Measurements from ENCODE around the gene C15orf62.

Gene C15orf62, protein sequence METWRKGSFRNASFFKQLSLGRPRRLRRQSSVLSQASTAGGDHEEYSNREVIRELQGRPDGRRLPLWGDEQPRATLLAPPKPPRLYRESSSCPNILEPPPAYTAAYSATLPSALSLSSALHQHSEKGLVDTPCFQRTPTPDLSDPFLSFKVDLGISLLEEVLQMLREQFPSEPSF

DNA sequence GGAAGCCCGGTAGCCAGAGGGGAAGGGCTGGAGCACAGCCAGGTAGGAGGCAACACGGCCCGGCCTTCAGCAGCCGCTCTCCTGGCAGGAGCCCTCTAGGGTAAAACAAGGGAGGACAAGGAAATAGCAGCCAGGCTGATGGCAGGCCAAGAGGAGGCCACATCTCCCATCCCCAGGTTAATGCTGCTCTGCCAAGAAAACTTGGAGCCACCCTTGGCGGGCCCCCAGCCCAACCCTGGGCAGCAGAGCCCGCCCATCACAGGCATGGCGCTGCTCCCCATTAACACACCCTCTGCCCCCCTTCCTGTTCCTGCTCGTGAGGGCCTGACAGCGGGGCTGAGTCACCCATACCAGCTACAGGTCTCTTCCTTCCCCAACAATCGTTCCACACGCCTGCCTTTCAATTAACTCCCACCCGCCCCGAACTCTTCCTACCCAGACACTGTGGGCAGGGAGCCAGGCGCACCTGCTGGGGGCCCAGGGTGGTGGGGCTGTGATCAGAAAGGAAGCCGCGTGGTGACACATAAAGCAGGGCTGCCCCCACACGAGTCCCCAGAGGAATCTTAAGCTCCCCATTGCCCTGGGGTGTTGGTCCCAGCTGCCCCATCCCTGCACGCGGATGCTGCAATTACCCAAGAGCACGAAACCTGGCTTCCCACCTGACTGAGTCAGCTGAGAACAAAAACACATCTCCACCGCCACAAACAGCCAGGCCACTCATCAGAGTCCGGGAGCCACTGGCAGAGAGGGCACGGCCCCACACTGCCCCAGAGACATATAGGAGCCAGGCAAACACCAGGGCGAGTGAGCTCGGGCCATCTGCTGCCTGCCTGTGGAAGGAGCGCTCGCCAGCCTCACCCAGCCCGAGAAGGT lies at the start of gene C15orf62:
Gene C15orf62, plus strand, starts transcription at position 707 of the 873 bp plus-strand sequence. CDS start 516 bp downstream, outside the sequence.
- DNase-seq: no peak

DNA sequence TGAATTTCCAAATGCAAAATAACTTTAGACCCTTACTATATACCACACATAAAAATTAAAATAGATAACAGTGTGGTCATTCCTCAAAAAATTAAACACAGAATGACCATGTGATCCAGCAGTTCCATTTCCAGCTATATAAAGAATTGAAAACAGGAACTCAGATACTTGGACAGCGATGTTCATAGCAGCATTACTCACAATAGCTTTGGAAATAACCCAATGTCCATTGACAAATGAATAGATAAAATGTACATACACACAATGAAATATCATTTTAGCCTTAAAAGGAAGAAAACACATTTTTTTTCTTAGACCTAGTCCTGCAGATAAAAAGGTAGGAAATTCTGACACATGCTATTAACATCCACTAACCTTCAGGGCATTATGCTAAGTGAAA lies 48.1 kb upstream of the C15orf62 start:
- no peak for DNase-seq

DNA sequence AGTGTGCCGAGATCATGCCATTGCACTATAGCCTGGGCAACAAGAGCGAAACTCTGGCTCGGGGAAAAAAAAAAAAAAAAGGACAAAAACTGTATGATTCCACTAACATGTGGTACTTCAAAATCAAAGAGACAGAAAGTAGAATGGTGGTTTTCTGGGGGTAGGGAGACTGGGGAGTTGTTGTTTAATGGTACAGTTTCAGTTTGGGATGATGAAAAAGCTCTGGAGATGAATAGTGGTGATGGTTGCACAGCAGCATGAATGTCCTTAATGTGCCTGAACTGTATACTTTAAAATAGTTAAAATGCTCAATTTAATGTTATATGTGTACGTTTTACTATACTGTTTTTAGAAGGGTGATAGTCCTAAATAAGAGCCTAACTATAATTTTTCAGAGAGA lies 47.4 kb upstream of the C15orf62 start:
- DNase-seq: no peak

DNA sequence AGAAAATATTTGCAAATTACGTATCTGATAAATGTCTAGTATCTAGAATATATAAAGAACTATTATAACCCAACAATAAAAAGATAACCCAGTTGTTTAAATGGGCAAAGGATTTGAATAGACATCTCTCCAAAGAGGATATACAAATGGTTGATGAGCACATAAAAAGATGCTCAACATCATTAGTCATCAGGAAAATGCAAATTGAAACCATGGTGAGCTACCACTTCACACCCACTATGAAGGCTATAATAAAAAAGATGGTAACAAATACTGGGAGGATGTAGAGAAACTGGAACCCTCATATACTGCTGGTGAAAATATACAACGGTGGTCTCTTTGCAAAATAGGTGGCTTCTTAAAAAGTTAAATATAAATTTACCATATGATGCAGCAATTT lies 46.8 kb upstream of the C15orf62 start:
- no peak for DNase-seq

DNA sequence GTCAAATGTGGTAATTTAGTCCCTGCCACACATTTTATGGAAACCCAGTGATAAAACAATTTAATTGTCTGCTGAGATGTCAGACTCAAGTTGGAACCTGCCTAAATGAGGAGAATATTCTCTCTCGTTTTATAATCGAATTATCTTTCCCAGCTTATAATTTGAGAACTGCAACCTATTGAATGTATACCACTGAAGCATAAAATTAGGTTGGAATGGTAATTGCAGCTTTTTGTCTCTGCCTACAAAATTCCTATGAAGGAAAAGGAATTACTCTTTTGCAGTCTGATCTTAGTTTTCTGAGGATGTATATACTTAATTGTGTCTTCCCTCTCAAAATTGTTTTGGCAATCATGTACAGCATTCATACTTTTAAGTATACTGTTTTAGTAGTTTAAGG lies 45.9 kb upstream of the C15orf62 start:
- DNase-seq: no peak

DNA sequence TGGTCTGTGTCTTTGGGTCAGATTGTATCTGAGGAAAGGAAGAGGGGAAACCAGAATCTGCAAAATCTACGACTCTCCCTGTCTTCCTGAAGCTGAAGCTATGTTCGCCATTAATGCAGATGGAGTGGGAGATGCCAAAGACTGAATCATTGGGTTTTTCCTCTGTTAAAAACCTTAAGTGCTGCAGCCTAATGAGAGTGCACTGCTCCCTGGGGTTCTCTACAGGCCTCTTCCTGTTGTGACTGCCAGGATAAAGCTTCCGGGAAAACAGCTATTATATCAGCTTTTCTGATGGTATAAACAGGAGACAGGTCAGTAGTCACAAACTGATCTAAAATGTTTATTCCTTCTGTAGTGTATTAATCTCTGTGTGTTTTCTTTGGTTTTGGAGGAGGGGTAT lies 38.7 kb upstream of the C15orf62 start:
- DNase-seq: no peak

DNA sequence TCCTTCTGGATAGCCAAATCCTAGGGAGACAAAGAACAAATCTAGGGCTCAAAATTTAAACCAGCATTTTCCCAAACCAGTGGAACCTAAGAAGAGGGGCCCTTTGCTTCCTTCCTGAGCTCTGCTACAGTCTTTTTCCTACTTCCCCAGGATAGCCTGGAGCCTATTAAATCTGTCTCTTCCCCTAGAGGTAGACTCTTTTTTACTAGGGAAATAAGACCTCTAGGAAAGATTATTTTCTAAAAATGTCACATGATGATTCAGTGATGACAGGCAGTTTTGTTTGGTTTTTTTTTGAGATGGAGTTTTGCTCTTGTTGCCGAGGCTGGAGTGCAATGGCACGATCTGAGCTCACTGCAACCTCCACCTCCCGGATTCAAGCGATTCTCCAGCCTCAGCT lies 33.2 kb upstream of the C15orf62 start:
- DNase-seq: no peak

DNA sequence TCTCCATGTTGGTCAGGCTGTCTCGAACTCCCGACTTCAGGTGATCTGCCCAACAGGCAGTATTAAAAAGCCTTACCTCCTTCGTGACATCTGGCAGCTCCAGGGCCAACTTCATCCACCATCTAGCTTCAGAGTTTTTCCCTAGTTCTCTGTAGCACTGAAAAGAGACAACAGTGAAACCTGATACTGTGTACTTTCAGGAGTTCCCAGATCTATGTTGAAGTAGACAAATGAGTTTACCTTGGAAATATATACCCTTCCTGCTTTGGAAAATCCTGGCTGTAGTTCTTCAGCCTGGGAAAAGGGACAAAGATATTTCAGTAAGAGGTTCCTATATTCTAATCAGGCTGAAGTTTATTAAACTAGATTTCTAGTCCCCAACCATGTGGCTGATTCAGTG lies 32.7 kb upstream of the C15orf62 start:
- DNase-seq: no peak

DNA sequence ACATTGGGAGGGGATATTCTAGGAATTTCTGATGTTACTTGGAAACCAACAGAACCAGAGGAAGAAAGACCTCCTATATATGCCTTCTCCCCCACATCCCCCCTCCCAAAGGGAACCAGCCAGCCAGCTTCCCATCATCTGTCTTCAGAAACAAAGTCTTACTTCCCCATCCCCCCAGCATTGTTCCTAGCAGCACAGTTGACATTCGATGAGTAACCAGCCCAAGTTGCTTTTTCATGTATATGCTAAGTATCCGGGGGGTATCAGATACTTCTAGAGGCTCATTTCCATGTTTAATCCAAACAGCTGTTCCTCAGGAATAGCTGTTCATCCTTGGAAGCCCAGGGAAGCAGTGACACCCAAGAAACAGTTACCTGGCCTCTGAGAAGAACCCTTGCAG lies 30.7 kb upstream of the C15orf62 start:
- DNase-seq: no peak

DNA sequence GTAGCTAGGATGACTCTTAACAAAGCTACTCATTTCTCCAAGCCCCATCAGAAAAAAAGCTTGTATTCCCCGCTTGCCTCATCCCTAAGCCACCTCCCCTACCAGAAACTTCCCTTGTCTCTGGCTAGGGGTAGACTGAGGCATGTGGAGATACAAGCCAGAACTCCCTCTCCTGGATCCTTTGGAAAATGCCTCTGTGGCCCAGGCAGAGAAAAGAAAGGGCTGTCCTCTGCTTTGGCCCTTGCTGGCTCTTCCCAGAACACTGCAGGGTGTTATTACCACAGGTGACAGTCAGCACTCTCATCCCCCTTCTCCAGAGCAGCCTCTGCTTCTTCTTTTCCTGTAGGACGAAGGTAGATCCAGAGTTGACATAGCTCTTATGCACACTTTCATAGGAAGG lies 29.9 kb upstream of the C15orf62 start:
- no peak for DNase-seq

DNA sequence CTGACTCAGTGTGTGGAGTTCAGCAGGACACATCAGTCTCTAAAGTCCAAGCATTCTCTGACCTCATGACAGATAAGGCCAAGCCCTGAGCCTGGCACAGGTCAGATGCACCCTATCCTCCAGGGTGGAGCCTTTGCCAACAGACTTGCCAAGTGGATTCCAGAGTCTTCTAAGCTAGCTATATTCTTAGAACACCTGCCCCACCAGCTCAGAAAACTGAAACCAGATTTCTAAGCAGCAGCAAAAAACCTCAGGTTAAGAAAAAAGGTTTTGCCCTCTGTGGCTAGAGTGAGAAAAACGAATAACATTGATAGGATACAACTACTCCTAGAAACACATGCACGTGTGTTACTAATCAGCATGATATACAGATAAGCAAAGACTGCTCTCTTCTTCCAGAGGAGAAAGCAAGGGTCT lies 26.3 kb upstream of the C15orf62 start:
- DNase-seq: no peak

DNA sequence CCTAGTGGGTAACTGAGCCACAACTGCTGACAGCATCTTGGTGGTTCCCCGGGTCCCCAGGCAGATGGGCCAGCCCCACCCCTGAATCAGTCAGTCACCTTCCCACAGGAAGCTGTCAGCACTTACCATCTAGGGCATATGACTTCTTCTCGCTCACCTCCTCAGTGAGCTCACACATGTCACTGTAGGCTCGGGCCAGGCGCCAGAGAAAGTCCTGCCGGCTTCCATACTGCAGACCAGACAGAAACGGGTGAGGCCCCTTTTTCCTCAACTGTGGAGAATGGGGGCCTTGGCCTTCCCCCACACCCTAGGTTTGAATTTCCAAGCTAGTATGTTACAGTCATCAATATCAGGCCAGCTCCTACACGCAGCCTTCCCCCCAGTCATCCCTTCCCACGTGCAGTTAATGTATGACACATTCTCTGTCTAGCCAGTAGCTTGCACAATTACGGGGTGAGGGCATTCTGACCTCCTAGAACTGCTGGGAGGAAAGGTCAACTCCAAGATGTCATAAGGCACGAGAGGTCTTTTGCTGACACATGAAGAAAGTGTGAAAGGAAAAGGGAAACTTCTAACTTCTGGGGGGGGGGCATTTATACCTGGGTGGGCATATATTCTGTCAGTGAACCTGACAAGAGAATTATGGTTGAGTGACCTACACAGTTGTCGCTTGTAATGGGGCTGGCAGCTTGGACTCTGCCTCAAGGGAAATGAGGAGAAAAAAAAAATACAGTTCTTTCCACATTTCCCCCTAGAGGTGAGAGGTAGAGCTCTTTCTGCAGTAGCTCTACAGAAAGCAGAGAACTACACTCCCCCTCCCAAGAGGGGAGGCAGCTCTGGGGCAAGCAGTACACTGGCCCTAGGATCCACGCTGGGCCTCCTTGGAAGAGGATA lies 25.6 kb upstream of the C15orf62 start:
- DNase-seq: no peak

DNA sequence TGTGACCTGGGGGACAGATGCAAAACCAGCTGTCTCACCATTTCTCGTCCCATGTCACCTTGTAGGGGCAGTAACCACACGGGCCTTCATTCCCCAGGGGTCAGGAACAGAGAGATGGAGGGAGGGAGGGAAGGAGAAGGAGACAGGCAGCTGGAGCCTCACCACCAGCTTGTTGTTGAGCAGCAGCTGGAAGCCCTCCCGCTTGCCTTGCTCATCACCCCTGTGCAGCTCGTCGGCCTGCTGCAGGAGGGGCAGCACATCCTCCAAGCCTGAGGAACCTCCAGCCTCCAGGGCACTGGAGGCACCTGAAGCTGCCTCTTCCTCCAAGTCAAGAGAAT lies 25.0 kb upstream of the C15orf62 start:
- no peak for DNase-seq

DNA sequence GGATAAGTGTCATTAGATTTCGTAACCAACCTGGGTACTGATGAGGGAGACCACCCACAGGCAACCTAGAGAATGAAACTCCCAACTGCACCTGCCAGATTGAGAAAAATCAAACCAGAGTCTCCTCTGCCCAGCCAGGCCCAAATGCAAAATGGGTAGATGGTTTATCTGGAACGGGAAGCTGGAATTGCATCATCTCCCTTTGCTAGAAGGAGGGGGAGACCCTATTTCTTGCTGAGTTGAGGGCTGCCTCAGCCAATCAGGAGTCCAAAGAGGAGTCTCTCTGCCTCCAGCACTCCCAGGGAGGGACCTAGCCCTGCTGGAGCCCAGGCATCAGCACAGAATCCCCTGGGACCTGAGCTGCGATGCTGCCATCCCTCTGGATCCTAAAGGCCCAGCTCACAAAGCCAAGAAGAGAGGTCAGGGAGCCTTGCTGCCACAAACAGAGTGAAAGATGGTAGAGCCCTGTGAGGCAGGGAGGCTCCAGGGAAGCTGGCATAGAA lies 22.8 kb upstream of the C15orf62 start:
- DNase-seq: no peak

DNA sequence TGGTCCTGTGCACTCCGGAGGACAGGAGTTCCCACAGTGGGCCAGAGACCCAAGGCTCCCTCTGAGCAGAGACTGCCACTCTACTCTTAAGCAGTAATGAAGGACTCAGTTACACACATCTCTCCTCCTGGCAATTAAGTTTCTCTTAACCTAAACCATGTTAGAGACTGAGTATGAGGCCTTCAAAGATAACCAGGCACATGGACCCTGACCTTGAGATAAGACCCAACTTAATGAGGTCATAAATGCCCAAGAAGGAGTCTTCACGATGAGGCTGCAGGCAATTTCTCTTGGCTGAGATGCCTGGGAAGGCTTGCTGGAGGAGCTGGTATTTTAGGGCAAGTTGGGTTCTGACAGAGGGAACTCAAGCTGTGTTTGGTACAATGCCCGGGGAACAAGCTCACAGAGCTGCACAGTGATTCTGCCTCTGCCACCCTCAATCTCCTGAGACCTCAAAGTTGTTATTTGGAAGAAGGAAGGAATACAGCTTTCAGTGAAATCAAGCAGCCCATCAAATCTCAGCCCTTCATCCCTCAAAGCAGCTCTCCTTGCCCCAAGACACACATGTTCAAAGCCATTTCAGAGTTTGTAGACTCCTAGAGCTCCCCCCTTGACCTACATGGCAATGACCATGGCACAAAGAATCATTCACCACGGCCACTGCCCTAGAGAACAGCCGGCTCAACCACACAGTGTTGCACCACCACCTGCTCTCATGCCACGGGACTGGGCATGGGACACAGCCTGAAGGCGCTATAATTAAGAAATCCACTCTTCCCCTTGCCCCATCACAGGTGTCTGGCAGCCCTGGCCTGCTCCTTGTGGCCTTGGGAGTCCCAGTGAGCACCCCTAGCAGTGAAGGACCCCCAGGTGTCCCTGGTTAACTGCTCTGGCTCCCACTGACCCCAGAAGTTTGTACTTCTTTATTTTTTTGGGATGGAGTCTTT lies 21.8 kb upstream of the C15orf62 start:
- no peak for DNase-seq

DNA sequence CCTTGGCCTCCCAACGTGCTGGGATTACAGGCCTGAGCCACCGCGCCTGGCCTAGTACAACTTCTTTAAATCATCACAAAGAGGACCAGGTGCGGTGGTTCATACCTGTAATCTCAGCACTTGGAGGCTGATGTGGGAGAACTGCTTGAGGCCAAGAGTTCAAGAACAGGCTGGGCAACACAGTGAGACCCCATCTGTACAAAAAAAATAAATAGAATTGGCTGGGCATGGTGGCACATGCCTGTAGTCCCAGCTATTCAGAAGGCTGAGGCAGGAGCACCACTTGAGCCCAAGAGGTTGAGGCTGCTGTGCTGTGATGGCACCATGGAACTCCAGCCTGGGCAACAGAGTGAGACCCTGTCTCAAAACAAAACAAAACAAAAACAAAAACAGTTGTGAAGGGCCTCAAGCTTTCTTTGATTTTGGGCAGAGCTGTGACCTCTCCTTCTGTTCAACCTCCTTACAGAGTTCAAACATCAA lies 20.6 kb upstream of the C15orf62 start:
- DNase-seq: no peak

DNA sequence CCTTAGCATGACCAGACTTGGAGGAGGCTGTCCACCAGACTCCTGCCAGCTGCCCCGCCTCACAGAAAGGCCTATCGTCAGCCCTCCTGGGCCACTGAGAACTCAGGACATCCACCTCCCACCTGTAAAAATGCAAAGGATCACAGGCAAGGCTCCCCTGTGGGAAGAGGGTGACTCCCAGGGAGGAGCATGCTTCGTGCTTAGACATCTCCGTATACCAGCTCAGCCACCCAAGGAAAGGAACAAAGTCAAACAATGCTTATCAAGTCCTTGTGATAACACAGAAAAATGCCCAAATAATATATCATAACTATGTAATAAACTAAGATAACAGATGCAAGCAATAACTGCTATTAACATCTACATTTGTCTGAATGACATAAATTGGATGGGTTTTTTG lies 18.9 kb upstream of the C15orf62 start:
- DNase-seq: no peak

DNA sequence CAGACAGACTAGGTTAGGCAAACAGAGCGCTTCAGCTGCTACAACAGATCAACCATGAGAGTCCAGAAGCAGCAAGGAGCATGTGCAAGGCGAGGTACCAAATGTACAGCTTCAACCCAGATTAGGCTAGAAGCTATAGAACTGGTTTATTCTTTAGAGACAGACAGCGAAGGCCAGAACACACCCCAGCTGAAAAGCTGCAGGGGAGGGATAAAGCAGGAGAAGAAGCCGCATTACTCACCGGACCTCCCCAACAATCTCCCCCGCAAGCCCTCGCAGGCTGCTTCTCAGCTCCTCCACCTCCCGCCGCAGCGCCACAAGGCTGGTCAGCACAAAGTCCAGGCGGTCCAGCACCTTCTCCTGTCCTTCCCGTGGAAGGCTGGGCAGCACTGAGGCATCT lies 18.0 kb upstream of the C15orf62 start:
- DNase-seq: no peak

DNA sequence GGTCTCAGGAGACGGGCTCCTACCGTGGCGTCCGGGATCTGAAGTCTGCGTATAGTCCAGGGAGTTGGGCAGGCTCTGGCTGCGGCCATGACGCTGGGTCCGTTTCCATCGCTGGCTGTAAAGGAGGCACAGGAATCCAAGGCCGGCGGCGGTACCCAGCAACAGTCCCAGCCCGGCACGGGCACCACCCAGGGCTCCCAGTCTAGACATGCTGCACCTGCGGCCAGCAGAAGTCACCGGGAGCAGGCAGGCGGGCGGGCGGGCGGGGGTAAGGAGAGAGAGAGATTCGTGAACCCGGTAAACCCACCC lies 15.3 kb upstream of the C15orf62 start:
- no peak for DNase-seq

DNA sequence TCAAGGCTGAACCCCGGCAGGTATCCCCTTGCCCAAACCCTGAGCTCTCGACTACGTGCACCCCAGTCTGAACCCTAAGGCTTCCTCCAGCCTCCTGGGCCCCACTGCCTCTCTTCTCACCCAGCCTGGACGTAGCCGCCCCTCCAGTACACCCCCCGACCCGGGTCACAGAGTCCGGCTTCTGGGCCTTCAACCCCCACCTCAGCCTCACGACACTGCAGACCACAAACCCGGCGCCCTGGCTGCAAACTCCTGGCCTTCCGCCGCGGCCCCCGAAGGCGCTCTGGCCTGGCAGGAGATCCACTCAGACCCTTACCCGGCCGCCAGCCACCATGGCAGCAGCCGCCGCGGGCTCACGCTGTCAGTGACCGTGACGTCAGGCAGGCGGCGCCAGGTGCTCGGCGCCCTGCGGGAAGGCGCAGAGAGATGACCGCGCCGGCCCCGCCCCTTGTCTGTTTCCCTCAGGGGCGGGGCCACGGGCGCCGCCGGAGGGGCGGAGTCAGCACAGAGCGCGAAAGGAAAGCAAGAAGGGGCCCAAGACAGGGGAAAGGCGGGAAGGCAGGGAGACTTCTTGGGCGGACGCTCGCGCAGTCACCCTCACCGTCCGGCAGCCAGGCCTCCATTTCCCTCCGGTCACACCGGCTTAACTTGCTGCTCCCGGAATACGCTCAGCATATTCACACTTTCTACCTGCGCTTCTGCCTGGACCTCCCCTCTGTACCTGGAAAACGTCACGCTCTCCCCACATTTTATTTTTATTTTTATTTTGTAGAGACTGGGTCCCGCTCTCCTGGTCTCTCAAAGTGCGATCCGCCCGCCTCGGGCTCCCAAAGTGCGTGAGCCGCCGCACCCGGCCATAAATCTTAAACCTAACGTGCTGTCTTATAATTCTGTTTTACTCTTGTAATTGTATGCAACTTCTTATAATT lies 14.6 kb upstream of the C15orf62 start, which contains the start of gene RMDN3:
Gene RMDN3, minus strand, starts transcription at position 372 of the 929 bp plus-strand sequence. CDS start 471 bp downstream, outside the sequence.
- peak; percentile 18 for DNase-seq

DNA sequence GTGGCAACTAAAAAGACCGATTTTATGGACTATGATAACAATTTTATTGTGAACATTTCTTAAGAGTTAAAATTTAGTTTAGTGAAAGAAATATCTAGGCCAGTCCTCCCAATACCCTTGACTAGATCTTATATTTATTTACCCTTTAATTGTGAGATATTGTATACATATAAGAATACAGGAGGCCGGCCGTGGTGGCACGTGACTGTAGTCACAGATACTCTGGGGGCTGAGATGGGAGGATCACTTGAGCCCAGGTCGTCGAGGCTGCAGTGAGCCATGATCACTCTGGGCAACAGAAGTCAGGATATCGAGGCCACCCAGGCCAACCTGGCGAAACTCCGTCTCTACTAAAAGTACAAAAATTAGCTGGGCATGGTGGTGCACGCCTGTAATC lies 14.0 kb upstream of the C15orf62 start:
- no peak for DNase-seq

All from NCI-H187 treated with DMSO at 0.1 percent for 48 hours (cell line).